Measurements from ENCODE around the gene KCNQ1. TPM values are rescaled to one million over a fixed set of nuclear protein-coding genes. Genes with fewer than 3 reads are reported as not detected.

Gene KCNQ1
- total RNA-seq, 1 experiment from 2014 or later, result not detected

DNA sequence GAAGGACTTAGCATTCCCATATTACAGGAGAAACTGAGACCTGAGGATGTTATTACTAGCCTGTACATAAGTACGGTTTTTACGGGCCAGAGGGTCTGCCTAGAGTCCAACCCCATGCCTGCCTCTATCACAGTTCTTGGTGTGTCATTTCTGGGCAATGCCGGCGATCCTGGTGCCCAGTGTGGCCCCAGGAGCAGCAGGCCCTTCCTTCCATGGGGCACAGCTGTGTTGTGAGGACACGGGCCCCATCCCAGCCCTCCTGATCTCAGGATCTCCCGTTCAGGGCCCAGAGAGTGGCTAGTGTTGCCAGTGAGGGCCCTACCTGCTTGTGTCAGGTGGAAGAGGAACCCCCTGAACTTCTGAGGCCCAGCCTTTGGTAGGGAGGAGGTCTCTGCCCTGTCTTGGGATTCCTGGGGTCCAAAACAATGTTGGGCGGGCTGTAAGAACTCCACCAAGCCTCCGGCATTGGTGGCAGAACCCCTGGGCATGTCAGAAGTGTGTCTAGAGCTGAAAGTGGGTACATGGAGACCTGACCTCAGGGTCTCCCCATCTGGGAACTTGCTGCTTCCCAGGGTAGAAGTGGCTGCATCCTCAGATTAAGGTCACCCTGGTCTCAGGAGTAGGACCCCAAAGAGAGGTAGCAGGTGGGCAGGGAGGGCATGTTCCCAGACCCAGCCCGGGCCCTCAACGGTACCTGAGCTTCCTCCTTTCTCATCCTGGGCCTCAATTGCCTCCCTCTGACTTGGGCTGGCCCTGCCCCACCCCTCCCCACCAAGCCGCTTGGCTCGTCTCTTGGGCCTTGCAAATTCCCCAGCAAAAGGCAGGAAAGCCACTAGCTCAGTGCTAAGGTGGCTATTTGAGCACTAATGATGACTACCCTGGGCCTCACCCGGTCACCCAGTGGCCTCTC lies 329.6 kb downstream of the KCNQ1 start:
- H3K27me3 Mint-ChIP-seq (ENCODE audit: insufficient read depth, unreplicated experiment), result peaks cover 18% of the 10 kb centered on the region
- BruUV-seq (replicated peaks), result no TSS peak
- POLR2A ChIA-PET, result no interaction called here
- DNase-seq (ENCODE audit: unreplicated experiment), result no peak
- CTCF ChIA-PET, result interaction anchor here (1.0 kb wide), 1 partner anchor 22 kb away, joined by 3 read pairs; no protein-coding TSS in a partner anchor
- H3K9me3 Mint-ChIP-seq (ENCODE audit: unreplicated experiment), result no peaks in the 10 kb centered on the region
- TF ChIP-seq, protein P1, sequence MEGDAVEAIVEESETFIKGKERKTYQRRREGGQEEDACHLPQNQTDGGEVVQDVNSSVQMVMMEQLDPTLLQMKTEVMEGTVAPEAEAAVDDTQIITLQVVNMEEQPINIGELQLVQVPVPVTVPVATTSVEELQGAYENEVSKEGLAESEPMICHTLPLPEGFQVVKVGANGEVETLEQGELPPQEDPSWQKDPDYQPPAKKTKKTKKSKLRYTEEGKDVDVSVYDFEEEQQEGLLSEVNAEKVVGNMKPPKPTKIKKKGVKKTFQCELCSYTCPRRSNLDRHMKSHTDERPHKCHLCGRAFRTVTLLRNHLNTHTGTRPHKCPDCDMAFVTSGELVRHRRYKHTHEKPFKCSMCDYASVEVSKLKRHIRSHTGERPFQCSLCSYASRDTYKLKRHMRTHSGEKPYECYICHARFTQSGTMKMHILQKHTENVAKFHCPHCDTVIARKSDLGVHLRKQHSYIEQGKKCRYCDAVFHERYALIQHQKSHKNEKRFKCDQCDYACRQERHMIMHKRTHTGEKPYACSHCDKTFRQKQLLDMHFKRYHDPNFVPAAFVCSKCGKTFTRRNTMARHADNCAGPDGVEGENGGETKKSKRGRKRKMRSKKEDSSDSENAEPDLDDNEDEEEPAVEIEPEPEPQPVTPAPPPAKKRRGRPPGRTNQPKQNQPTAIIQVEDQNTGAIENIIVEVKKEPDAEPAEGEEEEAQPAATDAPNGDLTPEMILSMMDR (IDR thresholded peaks at IDR 0.05; ENCODE audit: unreplicated experiment), result no peak
- H3K4me1 Mint-ChIP-seq (ENCODE audit: insufficient read depth, unreplicated experiment), result peaks cover 41% of the 10 kb centered on the region
- H3K27ac Mint-ChIP-seq (ENCODE audit: low read depth, unreplicated experiment), result no peak overlapping the region
- H3K36me3 Mint-ChIP-seq (ENCODE audit: insufficient read depth, unreplicated experiment), result no peaks in the 10 kb centered on the region
- intact Hi-C loops (cut with micrococcal nuclease), result no loop called here
- H3K4me3 Mint-ChIP-seq (ENCODE audit: unreplicated experiment), result no peak overlapping the region

DNA sequence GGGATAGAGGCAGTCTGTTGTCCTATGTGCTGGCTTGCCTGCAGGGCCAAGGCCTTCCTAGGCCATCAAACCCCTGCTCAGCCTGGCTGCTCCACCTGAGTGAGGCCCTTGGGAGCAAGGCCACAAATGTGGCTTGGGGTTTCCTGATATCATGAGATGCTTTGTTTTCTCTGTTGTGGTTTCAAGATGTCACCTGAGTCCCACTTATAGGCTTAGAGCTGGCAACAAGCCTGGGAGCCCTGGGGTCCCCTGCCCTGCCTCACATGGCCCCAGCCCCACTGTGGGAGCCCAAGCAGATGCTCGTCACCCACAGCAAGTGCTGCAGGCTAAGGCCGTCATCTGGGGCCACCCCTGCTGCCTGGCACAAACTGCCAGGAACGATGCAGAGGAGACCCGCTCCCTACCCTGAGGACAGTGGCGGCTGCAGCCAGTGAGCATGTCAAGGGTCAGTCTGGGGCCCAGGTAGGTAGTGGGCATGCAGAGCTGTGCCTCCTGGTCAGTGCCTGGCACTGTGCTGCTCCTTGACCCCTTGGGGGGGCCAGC lies 330.3 kb downstream of the KCNQ1 start:
- Mint-ChIP-seq H3K9me3 (ENCODE audit: unreplicated experiment) (no peaks in the 10 kb centered on the region), H3K4me3 (ENCODE audit: unreplicated experiment) (no peak overlapping the region), H3K27ac (ENCODE audit: low read depth, unreplicated experiment) (no peak overlapping the region), H3K27me3 (ENCODE audit: insufficient read depth, unreplicated experiment) (peaks cover 18% of the 10 kb centered on the region), H3K4me1 (ENCODE audit: insufficient read depth, unreplicated experiment) (peaks cover 41% of the 10 kb centered on the region), H3K36me3 (ENCODE audit: insufficient read depth, unreplicated experiment) (no peaks in the 10 kb centered on the region)
- ChIA-PET CTCF (interaction anchor here (1.0 to 1.2 kb wide), 2 partner anchors 23 to 117 kb away, joined by 3 read pairs; no protein-coding TSS in a partner anchor), POLR2A (interaction anchor here (1.0 kb wide), 1 partner anchor 9 kb away, joined by 3 read pairs; no protein-coding TSS in a partner anchor)
- no TSS peak for BruUV-seq (replicated peaks)
- intact Hi-C loops (cut with micrococcal nuclease), result no loop called here
- no peak for DNase-seq (ENCODE audit: unreplicated experiment)
- TF ChIP-seq, protein P1 (IDR thresholded peaks at IDR 0.05; ENCODE audit: unreplicated experiment), result no peak

GRCh38 chr11:2775626-2776350 lies 331.0 kb downstream of the KCNQ1 start:
- Mint-ChIP-seq H3K27me3 (ENCODE audit: insufficient read depth, unreplicated experiment) (peaks cover 18% of the 10 kb centered on the region), H3K36me3 (ENCODE audit: insufficient read depth, unreplicated experiment) (no peaks in the 10 kb centered on the region), H3K9me3 (ENCODE audit: unreplicated experiment) (no peaks in the 10 kb centered on the region), H3K27ac (ENCODE audit: low read depth, unreplicated experiment) (no peak overlapping the region), H3K4me3 (ENCODE audit: unreplicated experiment) (no peak overlapping the region), H3K4me1 (ENCODE audit: insufficient read depth, unreplicated experiment) (peaks cover 36% of the 10 kb centered on the region)
- TF ChIP-seq, protein P1 (IDR thresholded peaks at IDR 0.05; ENCODE audit: unreplicated experiment), result no peak
- POLR2A ChIA-PET, result interaction anchor here (0.6 to 1.0 kb wide), 3 partner anchors 10 to 85 kb away, joined by 3 read pairs; no protein-coding TSS in a partner anchor
- no TSS peak for BruUV-seq (replicated peaks)
- CTCF ChIA-PET, result interaction anchor here (0.6 to 1.2 kb wide), 4 partner anchors 10 to 116 kb away, joined by 3 to 4 read pairs (median 3); no protein-coding TSS in a partner anchor
- no peak for DNase-seq (ENCODE audit: unreplicated experiment)
- intact Hi-C loops (cut with micrococcal nuclease), result no loop called here

All from MCF 10A (cell line).